ENCODE measurements around the gene DISP2.

The DISP2 gene

DNA sequence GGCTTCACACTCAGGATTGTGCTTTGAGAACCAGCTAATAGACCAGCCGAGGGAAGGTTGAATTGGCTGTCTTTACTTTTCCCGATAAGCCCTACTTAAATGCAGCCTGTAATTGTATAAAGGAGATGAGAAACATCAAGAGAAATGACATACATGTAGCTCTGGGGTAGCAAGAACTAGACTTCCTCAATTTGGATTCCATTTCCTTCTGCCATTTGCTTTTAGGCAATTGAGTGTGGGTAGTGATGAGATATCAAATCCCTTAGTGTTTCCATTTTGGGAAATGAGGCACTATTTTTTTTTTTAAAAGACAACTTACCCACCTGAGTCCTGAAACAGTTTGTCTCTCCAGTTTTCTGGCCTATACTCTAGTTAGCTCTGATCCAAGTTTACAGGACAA lies 32.3 kb upstream of the DISP2 start:
- DNase-seq (ENCODE audit: low read depth in 2 of 2) = no peak

DNA sequence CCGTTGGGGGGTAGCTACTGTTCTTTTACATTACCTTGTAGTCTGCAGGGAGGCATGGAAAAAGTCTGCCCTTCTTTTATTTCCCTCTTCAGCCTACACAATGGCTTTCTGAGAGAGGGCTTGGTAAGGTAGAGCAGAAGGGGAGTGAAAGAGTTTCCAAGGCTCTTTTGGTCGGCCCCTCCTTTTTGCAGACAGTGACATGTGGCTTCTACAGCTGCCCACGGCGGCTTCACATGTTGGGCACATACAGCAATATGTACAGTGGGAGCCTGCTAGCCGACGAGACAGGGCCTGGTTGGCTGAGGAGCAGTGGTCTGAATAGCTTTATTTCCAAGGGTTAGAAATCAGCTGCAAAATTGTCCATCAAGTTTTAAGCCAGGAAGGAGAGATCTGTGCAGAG lies 30.6 kb upstream of the DISP2 start:
- DNase-seq (ENCODE audit: low read depth in 2 of 2) = no peak

DNA sequence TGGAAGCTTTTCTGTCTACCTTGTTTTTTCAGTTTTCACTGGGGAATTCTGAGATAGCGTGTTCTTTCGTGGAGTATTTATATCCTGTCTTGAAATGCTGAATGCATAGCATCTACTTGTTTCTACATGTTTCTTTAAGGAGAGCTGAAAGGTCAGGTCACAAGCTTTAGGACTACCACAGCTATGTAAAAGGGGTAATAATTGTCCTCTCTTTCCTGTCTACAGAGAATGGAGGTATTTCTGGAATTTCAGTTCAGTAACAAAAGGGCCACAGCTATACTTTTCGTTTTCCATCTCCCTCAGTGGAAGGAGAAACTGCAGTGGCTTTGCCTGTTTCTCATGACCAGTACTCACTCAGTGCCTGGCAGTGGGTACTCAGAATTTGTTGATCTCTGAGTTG lies 29.8 kb upstream of the DISP2 start:
- DNase-seq (ENCODE audit: low read depth in 2 of 2) = no peak

DNA sequence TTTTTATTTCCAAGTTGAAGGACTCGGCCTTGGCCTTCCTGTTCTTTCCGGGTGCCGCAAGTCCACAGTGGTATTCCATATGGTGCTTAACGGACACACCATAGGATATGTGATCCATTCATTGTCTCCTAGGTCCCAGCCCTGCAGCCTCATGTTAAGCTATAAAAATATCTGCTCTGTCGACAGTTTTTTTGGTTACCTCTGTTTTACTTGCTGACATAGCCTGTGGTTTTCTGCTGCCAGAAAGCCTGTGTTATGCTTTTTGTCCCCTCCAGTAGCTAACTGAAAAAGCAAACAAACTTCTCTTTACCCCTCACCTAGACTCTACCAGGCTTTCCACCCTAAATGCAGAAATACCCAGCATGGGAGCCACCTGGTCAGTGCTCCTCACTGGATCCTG lies 29.3 kb upstream of the DISP2 start:
- DNase-seq (ENCODE audit: low read depth in 2 of 2) = no peak

DNA sequence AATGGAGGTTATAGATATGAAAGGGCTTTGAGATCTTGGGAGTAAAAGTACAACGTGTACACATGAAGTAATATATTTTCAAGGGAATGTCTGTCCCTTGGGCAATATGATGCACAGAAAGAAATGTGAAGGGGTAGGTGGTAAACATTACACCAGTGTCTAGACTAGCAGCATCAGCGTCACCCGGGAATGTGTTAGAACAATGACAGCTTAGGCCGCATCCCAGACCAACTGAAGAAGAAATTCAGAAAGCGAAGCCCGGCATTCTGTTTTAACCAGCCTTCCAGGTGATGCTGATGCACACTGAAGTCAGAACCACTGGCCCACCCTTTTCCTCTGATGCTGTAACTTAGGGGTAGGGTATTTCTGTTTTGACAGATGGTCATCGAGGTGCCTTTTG lies 28.2 kb upstream of the DISP2 start:
- DNase-seq (ENCODE audit: low read depth in 2 of 2) = no peak

DNA sequence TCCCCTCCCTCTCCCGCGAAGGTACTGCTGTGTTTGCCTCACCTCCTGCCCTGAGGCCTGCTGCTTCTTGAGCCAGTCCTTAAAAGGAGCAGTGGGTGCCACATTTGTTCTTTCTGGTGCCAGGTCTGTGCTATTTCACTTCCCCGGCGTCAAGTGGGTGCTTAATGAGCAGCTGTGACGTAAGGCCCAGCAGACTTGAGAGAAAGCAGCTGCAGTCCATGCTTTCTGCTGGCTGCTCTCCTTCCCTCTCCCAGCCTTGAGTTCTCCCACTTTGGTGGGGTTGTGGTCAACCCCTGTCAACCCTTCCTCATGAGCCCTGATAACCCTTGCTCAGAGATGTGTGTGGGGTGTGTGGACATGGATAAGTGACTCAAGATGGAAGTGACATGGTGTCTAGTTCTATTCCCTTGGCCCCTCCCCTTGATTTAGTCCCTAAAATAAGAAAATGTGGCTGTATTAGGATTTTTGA lies 27.6 kb upstream of the DISP2 start:
- no peak for DNase-seq (ENCODE audit: low read depth in 2 of 2)

DNA sequence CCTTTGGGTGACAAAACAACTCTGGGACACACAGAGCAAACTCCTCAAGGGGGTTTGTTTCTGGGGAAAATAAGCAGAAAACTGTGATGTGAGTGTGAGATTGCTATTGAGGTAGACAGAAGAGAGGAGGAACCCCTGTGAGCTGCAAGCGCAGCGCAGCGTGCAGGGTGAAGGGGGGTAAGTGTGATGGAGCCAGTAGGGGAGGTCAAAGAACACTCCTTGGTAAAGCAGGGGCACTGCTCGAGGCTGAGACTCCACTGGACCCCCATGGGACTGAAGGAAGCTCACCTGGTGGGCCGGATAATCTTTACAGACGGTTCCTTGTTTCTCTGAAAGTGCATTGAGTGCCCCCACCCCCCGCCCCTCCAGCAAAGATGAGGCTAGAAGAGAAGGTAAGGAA lies 27.0 kb upstream of the DISP2 start:
- no peak for DNase-seq (ENCODE audit: low read depth in 2 of 2)

DNA sequence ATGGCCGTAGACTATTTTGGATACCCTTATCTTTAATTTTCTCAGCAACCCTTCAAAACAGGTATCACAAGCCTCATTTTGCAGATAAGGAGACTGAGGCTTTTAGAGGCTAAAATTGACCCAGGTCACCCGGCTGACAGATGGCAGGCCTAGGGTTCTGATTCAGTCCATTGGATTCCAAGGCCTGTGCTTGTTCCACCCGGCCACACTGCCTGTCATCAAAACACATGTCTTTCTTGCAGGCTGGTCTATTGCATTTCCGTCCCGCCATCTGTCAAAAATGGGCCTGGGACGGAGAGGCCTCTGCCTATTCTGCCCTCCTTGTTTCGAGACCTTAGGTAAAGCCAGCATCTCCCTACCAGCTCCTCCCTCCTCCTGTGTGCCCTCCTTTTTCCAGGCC lies 26.4 kb upstream of the DISP2 start:
- no peak for DNase-seq (ENCODE audit: low read depth in 2 of 2)

DNA sequence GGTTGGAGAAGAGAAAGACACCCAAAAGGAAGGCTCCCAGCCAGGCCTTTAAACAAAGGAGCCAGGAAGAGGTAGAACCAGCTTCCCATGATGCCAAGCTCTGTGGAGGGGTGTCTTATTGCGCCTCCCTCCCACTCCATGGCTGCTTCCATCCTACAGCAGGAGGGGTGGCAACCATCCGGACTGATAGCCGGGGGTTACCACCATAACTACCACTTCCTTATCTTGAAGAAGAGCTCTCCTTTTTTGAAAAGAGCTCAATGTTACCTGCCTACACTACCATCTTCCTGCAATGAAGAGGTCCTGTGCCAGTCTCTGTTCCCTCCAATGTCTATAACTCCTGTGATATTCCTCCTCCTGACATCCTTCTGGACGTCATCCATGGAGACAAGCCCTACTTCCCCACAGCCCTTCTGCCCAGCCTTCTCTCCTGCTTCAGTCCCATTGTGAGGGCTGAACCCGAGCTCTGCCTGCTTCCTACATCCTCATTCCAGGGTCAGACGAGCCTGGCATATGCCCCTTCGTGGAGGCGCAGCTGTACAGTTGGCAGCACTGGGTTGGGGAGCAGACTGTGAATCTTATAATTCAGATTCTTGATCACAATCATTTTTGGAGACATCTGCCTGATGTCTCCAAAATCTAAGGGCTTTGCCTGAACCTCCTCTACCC lies 25.8 kb upstream of the DISP2 start:
- no peak for DNase-seq (ENCODE audit: low read depth in 2 of 2)

DNA sequence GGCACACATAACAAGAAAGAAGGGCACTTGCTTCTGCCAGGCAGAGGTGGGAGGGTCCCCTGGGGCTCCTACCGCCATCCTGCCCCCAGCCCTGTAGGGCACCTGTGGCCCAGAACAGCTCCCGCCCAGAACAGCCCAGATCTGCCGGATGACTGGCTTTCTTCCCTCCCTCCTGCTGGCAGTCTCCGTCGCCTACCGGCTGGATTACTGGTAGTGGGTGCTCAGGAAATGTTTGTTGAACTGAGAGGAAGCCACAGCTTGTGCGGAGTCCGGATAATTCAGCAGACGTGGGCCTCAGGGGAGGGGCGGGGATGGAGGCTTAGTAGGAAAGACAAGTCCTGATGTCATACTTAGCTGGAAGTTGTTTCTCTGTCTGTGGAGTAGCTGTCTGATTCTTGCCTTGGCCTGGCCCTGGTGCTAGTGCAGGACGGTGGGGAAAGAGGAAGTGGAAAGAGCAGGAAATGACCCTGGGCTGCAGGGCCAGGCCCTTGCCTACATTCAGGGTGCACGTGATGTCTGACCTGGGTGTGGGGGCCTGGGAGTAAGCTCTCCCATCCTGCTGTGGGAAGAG lies 24.0 kb upstream of the DISP2 start:
- DNase-seq (ENCODE audit: low read depth in 2 of 2) = no peak

DNA sequence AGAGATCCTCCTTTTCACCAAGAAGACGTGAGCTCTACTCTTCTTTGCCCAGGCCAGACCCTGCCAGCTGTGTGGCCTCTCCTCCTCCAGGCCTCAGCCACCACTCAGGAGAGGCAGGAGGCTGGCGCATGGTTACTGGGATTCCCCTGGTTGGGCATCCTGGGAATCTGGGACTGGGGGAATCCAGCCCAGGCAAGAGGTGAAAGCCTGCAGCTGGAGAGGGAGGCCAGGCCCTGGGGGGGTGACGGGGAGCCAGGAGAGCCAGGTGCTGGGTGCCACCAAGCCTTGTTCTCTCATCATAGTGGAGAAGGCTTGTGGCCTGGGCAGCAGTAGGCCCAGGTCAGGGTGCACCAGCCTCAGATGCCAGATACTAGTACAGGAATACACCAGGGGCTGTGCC lies 23.5 kb upstream of the DISP2 start:
- no peak for DNase-seq (ENCODE audit: low read depth in 2 of 2)

DNA sequence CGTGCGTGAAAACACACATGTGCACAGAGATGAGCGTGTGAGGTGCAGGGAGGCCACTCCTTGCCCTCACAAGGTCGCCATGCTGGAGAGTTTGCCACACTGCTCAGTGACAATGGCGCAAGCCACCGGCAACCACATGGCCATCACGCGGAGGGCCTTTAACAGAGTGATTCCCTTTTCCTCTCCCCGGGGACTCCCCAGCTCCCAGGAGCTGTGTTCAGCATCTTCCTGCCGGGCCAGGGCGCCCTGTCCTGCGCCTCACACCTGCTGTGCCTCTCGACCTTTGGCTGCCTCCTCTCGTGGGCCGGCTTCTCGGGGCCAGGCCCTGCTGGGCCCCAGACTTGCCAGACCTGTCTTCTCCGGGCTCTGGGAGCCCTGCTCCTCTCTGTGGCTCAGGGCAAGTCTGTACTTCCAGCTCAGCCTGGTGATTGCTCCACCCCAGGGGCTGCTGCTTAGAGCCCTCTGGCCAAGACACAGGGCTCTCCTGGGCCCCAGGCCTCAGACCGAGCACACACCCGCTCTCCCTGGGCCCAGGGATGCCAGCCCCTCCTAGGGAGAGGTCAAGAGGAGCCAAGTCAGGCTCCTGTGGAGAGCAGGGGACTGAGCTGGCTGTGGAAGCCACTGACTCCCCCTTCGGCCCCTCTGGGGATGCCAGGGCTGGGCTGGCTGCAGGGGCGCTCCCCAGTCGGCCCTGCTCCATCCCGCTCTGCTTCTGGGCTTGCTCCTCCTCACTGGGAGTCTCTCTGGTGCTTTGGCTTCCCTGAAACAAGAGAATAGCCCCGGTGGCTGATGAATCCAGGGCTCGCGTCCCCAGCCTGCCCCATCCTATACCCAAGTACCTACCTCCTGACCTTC lies 22.9 kb upstream of the DISP2 start:
- no peak for DNase-seq (ENCODE audit: low read depth in 2 of 2)

DNA sequence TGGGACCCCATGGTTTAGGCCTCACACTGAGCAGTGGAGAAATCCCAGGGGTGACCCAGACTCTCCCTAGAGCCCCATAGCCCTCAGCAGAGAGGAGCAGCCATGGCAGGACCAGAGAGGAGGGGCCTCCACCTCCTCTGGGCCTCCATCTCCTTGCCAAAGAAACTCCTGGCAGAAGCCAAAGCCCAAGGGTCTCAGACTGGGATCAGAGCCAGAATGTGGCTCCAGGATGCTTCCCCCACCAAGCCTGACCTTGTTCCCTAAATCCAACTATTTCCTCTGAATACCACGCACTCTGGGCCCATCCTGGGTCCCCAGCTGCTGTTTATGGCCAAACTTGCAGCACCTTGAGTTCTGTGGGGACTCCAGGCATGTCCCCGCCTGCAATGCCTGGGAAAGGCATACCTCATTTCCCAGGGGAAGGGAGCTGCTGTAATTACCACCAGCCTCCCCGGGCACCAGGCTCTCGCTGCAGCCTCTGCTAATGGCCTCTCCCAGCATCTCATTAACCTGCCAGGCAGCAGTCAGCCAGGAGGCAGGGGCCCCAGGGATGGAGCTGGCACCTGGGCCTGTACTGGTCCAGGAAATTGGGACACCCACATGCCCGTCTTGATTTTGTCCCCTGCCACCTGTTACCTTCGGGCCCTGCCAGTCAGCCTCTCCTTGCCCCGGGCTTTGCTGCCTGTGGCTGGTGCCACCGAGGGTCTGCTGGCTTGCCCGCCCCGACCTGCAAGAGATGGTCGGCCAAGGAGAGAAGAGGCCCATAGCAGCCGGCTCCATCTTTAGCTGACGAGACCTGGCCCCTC lies 21.9 kb upstream of the DISP2 start:
- no peak for DNase-seq (ENCODE audit: low read depth in 2 of 2)

DNA sequence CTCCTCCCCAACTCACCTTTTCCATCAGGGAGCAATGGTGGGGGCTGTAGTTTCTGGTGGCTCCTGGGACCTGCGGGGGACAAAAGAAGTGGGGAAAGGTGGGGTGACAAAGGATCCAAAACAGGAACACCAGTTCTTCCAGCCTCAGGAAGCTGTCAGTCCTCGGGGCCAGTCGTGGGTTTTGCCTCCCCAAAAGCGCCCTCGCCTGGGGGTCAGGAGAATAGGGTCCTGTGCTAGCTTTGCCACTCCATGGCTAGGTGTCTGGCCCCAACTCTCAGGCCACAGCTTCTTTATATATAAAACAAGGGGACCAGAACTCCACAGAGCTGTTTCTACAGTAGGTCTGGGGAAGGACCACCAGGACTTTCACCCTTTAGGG lies 21.3 kb upstream of the DISP2 start:
- DNase-seq (ENCODE audit: low read depth in 2 of 2) = no peak

DNA sequence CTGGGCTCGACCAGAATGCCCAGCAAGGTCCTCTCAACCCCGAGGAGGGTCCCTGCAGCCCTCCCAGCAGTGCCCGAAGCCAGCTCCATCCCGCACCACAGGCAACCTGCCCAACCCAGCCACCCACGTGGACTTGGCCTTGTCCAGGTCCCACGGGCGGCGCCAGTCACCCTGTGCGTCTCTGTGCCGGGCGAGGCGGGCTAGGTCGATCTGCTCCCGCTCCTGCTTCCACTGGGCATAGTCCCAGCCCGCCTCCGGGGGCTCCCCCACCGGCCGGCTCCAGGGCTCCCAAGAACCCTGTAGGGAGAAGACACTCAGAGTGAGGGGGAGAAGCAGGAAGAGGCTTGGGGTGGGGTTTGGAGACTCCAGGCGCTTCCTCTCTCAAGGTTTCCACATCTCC lies 20.4 kb upstream of the DISP2 start:
- DNase-seq (ENCODE audit: low read depth in 2 of 2) = no peak

DNA sequence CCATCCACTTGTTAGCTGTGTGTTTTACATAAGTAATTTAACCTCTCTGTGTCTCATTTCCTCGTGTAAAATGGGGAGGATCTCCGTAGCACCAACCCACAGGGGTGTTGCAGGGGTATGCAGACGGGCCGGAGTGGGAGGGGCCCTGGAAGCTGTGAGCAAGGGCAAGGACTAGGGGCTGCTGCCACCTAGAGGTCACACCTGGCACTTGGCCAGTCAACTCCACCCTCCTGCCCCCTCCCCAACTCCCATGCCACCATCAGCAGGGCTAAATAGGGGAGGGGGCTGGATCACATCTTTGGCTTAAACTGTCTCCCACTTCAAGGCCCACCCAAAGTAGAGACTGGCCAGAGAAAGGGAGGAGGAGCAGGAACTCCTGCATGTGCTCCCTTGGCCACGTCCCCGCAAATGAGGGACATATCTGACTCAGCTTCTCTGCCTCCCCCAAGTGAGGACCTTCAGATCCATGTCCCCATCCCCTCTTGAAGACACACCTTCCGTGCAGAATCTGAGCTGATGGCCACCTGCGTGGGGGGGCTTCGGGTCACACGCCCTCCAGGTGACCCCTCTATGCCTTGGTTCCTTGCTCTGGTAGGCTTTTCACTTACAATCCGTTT lies 19.9 kb upstream of the DISP2 start:
- DNase-seq (ENCODE audit: low read depth in 2 of 2) = peak; percentile 66 to 68

DNA sequence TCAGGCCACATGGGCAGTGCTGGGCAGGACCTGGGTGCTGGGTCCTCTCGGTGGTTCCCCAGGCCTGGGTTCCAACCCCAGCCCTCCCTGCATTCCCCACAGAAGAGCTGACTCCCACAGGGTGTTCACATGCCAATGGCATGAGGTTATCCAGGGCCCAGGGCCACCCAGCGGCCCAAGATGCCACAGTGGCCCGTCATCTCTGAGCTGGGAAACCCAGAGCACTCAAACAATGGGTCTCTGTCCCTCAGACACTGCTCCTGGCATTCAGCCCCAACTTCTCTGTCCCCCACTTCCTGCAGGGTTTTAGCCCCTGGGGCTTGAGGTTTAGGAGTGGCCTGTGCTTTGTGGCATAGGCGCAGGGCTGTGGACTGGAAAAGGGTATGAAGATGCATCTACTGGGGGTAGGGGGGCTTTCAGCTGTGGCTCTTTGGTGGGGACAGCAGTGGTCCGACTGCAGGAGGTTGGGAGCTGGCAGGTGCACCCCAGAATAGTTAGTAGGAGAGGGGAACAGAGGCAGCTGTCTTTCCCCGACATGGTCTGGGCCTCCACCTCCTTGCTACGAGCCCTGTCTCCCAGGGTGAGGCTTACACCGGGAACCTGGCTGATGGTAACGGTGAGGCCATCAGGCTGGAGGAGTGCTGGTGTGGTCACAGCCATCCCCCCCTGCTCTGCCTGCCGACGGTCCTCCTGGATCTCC lies 18.9 kb upstream of the DISP2 start:
- no peak for DNase-seq (ENCODE audit: low read depth in 2 of 2)

DNA sequence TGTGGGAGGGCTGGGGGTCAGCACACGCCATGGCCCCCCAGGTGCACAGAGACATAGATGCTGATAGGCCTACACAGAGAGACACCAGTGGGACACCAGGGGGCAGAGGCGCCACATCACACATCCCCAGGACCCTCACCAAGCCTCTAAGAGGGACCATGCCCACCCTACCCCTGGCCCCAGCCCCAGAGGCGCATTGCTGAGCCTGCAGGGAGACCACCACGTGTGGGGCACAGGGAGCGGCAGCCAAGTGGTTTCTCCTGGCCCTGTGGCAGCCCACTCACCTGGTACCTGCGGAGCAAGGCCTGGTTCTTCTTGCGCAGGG lies 18.4 kb upstream of the DISP2 start:
- no peak for DNase-seq (ENCODE audit: low read depth in 2 of 2)

DNA sequence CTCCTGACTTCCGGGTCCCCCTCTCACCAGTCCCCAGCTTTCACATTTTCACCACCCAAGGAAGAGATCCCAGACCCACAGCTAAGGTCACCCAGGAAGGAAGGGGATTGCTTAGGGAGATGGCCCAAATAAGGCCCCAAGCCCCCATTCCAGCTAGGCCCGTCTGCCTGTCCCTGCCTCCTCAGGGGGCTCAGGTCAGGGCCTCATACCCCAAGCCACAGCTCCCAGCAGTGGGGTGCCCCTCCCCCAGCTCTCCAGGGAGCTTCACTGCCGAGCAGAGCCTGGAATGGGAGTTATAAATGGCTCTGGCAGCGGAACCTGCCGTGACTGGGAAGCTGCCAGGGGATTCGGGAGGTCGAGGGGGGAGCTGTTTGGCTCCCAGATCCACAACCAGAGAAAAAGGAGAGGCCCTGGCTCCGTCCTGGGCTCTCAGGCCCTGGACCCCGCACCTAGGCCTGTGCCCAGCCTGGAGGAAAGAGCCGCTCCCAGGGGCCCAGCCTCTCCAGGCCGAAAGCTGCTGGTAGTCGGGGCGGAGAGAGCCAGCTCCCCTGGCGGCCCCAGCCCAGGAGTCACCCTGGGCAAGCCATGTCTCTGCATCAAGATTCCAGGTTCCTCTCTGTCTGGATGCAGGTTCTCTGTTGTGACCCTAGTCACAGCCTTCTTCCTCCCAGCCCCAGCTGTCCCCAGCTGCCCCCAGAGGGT lies 17.8 kb upstream of the DISP2 start:
- DNase-seq (ENCODE audit: low read depth in 2 of 2) = no peak

DNA sequence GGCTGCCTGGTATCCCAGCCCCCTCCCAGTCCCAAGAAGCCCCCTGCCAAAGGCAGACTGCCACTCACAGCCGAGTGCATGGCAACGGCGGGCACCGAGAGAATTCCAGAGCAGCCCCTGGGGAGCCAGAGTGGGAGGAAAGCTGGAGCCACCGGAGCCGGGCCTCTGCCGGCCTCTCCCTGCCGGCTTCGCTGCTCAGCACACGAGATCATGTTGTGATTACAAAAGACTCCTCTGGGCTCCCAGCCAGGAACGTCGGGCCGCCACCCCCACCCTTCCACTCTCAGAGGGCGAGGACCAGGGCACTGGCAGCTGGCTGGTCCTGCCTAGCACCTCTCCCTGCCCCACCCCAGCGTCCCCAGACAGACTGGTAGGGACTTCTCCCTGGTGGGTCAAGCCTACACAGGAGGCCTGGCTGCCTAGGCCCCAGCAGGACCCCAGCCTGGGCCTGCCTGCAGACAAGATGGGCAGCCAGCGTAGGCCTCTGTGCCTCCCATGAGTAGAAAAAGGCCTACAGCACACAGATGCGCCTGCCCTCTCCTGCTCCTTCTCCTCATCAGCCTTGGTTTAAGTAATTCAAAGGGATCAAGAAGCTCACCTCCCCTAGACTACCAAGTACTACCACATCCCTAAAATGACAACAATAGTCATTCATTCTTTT lies 17.1 kb upstream of the DISP2 start, which contains the start of gene CCDC9B:
Gene CCDC9B, minus strand, starts transcription at position 200 of the 661 bp plus-strand sequence. Its CDS starts 120 bp downstream, at position 80.
- DNase-seq (ENCODE audit: low read depth in 2 of 2) = no peak
